GM18507 (cell line): Measurements from ENCODE around the gene ST6GALNAC3.

Source experiments
- DNase-seq: peaks from one replicate; pipeline ENCODE4 v3.0.0; 2011; ENCODE audit warnings: low read depth; ENCODE audit not compliant: insufficient read length; ENCODE audit errors: extremely low spot score
- FAIRE-seq: peaks from 2 replicates; lab custom pipeline; 2011; peaks lifted over from hg19 to GRCh38; lab: Jason Lieb, UNC

ST6GALNAC3 gene

DNA sequence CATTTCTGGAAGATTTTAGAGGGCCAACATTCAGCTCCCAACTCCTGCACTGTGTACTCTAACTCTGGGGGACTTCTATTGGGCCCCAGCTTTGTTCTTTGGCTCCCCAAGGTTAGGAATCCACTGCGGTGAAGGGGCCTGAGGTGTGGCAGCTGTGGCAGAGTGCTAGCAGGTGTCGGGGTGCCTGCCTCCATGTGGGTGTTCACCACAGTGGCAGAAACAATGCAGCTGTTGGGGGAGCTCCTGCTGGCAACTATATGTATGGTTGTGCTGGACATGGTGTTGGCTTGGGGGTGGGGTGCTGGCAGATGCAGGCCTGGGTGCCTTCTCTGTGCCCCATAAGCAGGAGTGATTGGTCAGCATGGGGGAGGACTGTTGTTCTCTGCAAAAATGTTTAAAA, 95.5 kb downstream of the ST6GALNAC3 start:
- FAIRE-seq (no peak), DNase-seq (no peak)

DNA sequence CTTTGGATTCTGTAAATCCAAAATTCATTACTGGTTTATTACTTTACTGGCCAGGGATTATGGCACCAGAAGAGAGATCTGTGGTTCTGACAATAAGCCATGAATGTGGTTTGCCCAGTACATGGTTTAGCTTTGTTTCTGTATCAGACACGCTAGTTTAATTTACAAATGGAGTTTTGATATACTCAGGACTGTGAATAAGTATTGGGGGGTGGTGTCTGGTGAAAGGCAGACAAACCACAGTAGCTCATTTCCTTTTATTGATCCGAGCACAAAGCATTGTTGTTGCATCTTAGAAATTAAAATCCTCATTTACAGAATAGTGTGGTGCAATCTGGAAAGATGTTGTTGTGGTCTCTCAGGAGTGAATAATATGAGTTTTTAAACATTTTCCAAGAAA, 96.0 kb downstream of the ST6GALNAC3 start:
- FAIRE-seq = no peak
- no peak for DNase-seq

GRCh38 chr1:76176000-76176399, 101.5 kb downstream of the ST6GALNAC3 start:
- no peak for DNase-seq
- no peak for FAIRE-seq

- DNase-seq (no peak), FAIRE-seq (no peak)
Measured at GRCh38 chr1:76177615-76178014, 103.1 kb downstream of the ST6GALNAC3 start.

GRCh38 chr1:76179219-76179698, 104.7 kb downstream of the ST6GALNAC3 start:
- DNase-seq (no peak), FAIRE-seq (no peak)

GRCh38 chr1:76185207-76185606, 110.7 kb downstream of the ST6GALNAC3 start:
- FAIRE-seq (no peak), DNase-seq (no peak)

DNA sequence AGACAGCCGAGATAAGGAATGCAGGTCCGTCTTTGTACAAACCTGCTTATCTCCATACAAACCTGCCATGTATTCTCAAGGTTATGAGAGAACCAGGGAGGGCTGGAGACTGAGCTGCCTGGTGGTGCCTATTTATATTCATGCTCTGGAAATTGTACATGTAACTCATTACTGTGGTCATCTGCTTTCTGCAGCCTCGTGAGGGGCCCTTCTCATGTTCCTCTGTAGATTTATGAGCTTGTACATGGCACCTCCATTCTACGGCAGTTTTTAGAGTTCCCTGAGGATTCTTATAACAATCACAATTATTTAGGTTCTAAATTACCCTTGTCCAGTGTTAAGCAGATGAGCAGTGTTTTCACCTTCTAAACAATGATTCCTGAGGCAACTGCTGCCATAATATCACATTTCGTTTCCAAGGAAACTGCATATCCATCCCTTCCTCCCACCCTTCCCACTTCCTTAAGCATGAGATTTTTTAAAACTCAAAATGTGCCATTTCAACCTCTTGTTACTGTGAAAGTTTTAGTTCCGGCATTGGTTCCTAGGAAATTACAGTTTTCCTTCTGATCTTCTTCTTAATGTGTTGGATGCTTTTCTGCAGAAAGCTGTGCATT, 112.1 kb downstream of the ST6GALNAC3 start:
- no peak for FAIRE-seq
- no peak for DNase-seq

DNA sequence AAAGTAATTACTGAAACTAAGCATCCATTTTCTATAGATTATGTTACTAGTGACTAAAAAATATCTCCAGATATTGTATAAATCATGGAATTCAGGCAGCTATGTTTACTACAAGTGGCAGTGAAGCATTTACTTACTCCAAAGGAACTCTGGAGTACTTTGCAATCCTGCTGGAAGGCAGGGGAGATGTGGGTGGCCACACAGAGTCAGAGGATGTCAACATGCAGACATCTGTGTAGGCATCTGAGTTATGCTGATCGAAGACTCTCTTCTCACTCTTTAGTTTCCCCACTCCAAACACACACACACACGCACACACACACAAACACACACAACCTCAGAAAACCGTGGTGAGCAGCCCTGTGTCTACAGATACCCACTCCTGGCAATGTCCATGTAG, 112.9 kb downstream of the ST6GALNAC3 start:
- FAIRE-seq (no peak), DNase-seq (no peak)

- FAIRE-seq = no peak
- DNase-seq = no peak
Measured at GRCh38 chr1:76189310-76189709, 114.8 kb downstream of the ST6GALNAC3 start.

GRCh38 chr1:76190749-76191424, 116.3 kb downstream of the ST6GALNAC3 start:
- DNase-seq (no peak), FAIRE-seq (no peak)

DNA sequence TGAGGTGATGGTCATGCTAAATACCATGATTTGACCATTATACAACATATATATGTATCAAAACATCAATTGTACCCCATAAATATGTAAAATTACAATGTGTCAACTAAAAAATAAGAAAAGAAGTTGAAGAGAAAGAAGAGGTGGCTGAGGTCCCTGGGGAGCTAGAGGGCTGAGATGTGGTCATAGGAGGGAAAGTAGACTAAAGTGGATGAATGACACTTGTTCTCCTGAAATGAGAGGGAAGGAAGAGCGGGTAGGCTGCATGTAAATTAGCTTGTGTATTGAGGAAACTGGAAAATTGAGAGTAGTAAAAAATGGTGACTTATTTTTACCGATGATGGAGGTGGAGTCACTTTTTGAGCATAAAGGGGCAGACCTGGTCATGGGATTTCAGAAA, 117.0 kb downstream of the ST6GALNAC3 start:
- FAIRE-seq = no peak
- no peak for DNase-seq

DNA sequence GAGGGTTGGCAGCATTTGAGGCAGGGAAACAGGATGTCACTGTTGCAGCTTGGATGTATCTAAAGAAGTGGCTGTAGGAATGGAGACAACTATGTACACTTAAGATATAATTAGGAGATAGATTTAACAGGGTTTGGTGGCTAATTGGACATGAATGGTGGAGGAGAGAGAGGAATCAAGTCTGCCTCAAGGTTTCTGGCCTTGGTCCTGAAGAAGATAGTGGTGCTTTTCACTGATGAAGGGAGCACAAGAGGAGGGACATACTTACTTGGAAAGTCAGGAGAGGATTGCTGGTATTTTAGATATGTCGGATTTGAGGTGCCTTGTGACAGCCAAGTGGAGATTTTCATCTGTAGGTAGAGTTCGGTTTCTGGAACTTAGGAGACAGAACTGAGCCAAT, 123.9 kb downstream of the ST6GALNAC3 start:
- DNase-seq (no peak), FAIRE-seq (no peak)

DNA sequence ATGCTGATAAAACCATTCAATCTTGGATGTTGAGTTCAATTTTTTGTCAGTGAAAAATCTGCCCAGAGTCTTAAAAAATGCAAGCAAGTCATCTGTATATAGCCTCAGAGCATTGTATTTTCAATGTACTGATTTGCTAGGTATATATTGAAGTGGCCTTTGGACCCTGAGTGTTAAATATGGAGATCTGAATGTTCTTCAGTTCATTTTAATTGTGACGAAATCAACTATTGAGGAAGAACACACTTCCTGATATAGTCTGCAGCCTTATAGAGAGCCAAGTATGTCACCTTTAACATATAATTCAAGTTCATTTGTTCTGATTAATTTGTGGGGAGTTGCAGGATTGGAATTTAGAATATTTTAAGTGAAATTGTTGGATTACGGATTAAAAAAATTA, 128.1 kb downstream of the ST6GALNAC3 start:
- FAIRE-seq (no peak), DNase-seq (no peak)

- no peak for FAIRE-seq
- no peak for DNase-seq
Measured at GRCh38 chr1:76203127-76203526, 128.6 kb downstream of the ST6GALNAC3 start.

GRCh38 chr1:76209238-76209637, 134.7 kb downstream of the ST6GALNAC3 start:
- FAIRE-seq = no peak
- DNase-seq = no peak

GRCh38 chr1:76209648-76210047, 135.1 kb downstream of the ST6GALNAC3 start:
- no peak for DNase-seq
- FAIRE-seq = no peak

DNA sequence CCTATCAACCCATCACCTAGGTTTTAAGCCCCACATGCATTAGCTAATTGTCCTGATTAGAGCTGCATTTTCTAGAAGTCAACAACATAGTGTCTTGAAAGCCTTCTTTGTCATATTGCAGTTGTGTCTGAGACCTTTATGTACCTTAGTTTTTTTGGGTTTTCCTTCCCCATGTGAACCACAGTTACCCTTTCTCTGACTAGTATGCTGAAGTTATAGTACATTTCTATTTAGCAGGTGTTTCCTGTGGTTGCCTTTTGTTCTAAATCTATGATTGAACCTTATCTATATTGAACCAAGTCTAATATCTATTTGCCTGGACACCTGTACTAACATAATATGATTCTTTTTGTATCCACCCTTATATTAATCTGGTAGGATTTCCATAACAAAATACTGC, 135.6 kb downstream of the ST6GALNAC3 start:
- no peak for FAIRE-seq

DNA sequence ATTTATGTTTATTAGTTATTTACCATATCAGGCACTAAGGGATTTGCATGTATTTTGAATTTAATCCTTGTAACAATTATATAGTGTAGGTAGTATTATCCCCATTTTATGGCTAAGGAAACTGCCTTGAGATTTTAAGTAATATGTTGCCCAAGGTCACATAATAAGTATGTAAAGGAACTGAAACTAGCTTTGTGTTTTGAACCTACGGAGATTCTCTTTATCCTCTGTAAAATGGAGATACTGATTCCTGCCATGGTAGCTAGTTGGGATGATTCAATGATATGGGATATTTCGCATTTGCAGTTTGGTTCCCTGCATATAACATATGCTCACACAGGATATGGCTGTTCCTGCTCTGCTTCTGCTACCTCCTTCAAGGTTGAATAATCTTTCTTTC, 144.3 kb downstream of the ST6GALNAC3 start:
- FAIRE-seq = no peak
- no peak for DNase-seq

More for the DNA sequence above, 135.6 kb downstream of the ST6GALNAC3 start:
- no peak for DNase-seq

DNA sequence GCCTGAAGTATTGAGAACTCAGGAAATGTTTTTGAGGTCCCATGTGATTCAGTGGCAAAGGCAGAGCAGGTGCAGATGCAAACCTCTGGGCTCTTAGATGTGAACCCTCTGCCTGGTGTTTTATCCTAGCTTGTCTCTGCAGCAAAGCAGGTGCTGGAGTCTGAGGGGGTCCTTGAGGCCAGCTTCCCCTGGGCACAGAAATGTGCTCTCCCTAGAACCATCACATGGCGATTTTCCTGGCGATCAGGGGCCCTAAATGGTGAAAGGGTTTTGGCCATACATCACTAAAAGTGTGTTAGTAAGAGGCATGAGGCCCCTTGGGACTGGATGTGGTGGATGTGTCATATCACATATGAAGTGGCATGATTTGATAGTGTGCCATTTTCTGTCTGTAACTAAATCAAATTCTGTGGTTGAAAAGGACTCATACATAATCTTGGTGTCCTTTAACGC, 144.8 kb downstream of the ST6GALNAC3 start:
- FAIRE-seq (no peak), DNase-seq (no peak)

- no peak for DNase-seq
- no peak for FAIRE-seq
Measured at GRCh38 chr1:76224752-76225151, 150.2 kb downstream of the ST6GALNAC3 start.

- DNase-seq (no peak), FAIRE-seq (no peak)
Measured at GRCh38 chr1:76225526-76225925, 151.0 kb downstream of the ST6GALNAC3 start.
